Bone marrow (tissue), 2 donors: ENCODE data around the gene PRKN.
"Not testable (repeated sequence)": the region's sequence is repeated elsewhere in the genome, so short reads cannot be mapped to it uniquely, and the experiment has no call there.

Experiments
- DNase-seq, 2 donors: peaks; one replicate each; lab custom pipeline; 2025; lab: John Stamatoyannopoulos, UW

The PRKN gene

GRCh38 chr6:162533009-162533400 is 194.6 kb downstream of the PRKN start:
- no peak for DNase-seq

- no peak for DNase-seq
These were observed 195.1 kb downstream of the PRKN start for GRCh38 chr6:162532283-162533008.

- DNase-seq, result not testable (repeated sequence)
These were observed 196.2 kb downstream of the PRKN start for GRCh38 chr6:162531391-162531790.

- no peak for DNase-seq
These were observed 199.0 kb downstream of the PRKN start for GRCh38 chr6:162528538-162528937.

GRCh38 chr6:162526960-162527359 is 200.6 kb downstream of the PRKN start:
- DNase-seq, result no peak

GRCh38 chr6:162525181-162525580 is 202.4 kb downstream of the PRKN start:
- DNase-seq, result no peak

GRCh38 chr6:162512744-162513143 is 214.8 kb downstream of the PRKN start:
- DNase-seq, result no peak

- no peak for DNase-seq
These were observed 230.2 kb downstream of the PRKN start for GRCh38 chr6:162497389-162497788.

- DNase-seq, result no peak
These were observed 233.6 kb downstream of the PRKN start for GRCh38 chr6:162493917-162494316.

GRCh38 chr6:162491637-162492036 is 235.9 kb downstream of the PRKN start:
- no peak for DNase-seq

- no peak for DNase-seq
These were observed 238.2 kb downstream of the PRKN start for GRCh38 chr6:162489101-162489976.

GRCh38 chr6:162488444-162488843 is 239.1 kb downstream of the PRKN start:
- DNase-seq, result no peak

GRCh38 chr6:162485464-162485863 is 242.1 kb downstream of the PRKN start:
- no peak for DNase-seq

GRCh38 chr6:162481938-162482337 is 245.6 kb downstream of the PRKN start:
- no peak for DNase-seq

GRCh38 chr6:162481320-162481719 is 246.2 kb downstream of the PRKN start:
- DNase-seq, result no peak

GRCh38 chr6:162478192-162478671 is 249.3 kb downstream of the PRKN start:
- no peak for DNase-seq

- no peak for DNase-seq
These were observed 252.8 kb downstream of the PRKN start for GRCh38 chr6:162474722-162475121.

GRCh38 chr6:162471842-162472241 is 255.7 kb downstream of the PRKN start:
- no peak for DNase-seq

GRCh38 chr6:162468326-162468725 is 259.2 kb downstream of the PRKN start:
- DNase-seq, result no peak

GRCh38 chr6:162467679-162468078 is 259.9 kb downstream of the PRKN start:
- no peak for DNase-seq

- no peak for DNase-seq
These were observed 264.0 kb downstream of the PRKN start for GRCh38 chr6:162463576-162463975.

GRCh38 chr6:162459985-162460384 is 267.6 kb downstream of the PRKN start:
- DNase-seq, result no peak

- no peak for DNase-seq
These were observed 277.2 kb downstream of the PRKN start for GRCh38 chr6:162450358-162450757.
